ENCODE measurements around the gene TIMM23.
A peak's percentile ranks its signal among the peaks of the same experiment; 100 is the strongest.
"Not testable (repeated sequence)": the region's sequence is repeated elsewhere in the genome, so short reads cannot be mapped to it uniquely, and the experiment has no call there.

TIMM23 gene

GRCh38 chr10:45983538-45984186, 11.4 kb downstream of the TIMM23 start:
- not testable (repeated sequence) for H4K20me1 ChIP-seq (ENCODE audit: insufficient read depth, low read length); H3K27ac ChIP-seq (ENCODE audit: low read length); H3K79me2 ChIP-seq (ENCODE audit: low read length); H3K36me3 ChIP-seq (replicated peaks; ENCODE audit: low read depth, low read length); H3K4me3 ChIP-seq (ENCODE audit: low read length); H3K4me2 ChIP-seq (ENCODE audit: low read length); H3K9me3 ChIP-seq (ENCODE audit: insufficient read depth, low read length); H2AFZ ChIP-seq (ENCODE audit: low read depth, low read length); H3K9ac ChIP-seq (ENCODE audit: low read length); H3K27me3 ChIP-seq (ENCODE audit: low read depth, low read length); H3K4me1 ChIP-seq (ENCODE audit: low read length)
- TF ChIP-seq CTCF (IDR thresholded peaks at IDR 0.05; ENCODE audit: low read depth, low read length): 0 out of 2 replicates have a peak, but pooled peaks have one; percentile 12

- H3K4me2 ChIP-seq (ENCODE audit: low read length); H3K79me2 ChIP-seq (ENCODE audit: low read length); H3K9me3 ChIP-seq (ENCODE audit: insufficient read depth, low read length); H3K4me1 ChIP-seq (ENCODE audit: low read length); H4K20me1 ChIP-seq (ENCODE audit: insufficient read depth, low read length); H3K36me3 ChIP-seq (replicated peaks; ENCODE audit: low read depth, low read length); H3K27me3 ChIP-seq (ENCODE audit: low read depth, low read length); H2AFZ ChIP-seq (ENCODE audit: low read depth, low read length); H3K27ac ChIP-seq (ENCODE audit: low read length); H3K4me3 ChIP-seq (ENCODE audit: low read length); H3K9ac ChIP-seq (ENCODE audit: low read length): not testable (repeated sequence)
Measured at GRCh38 chr10:45984473-45984872, 12.2 kb downstream of the TIMM23 start.

- not testable (repeated sequence) for H3K27ac ChIP-seq (ENCODE audit: low read length); H4K20me1 ChIP-seq (ENCODE audit: insufficient read depth, low read length); H3K79me2 ChIP-seq (ENCODE audit: low read length); H2AFZ ChIP-seq (ENCODE audit: low read depth, low read length); H3K4me3 ChIP-seq (ENCODE audit: low read length); H3K4me2 ChIP-seq (ENCODE audit: low read length); H3K9me3 ChIP-seq (ENCODE audit: insufficient read depth, low read length); H3K4me1 ChIP-seq (ENCODE audit: low read length); H3K9ac ChIP-seq (ENCODE audit: low read length); H3K27me3 ChIP-seq (ENCODE audit: low read depth, low read length); H3K36me3 ChIP-seq (replicated peaks; ENCODE audit: low read depth, low read length)
Measured at GRCh38 chr10:45985590-45985989, 13.3 kb downstream of the TIMM23 start.

GRCh38 chr10:45997557-45997956, 25.3 kb downstream of the TIMM23 start:
- TF ChIP-seq EZH2phosphoT487 (IDR thresholded peaks at IDR 0.05; ENCODE audit: low read depth) (no peak), CTCF (IDR thresholded peaks at IDR 0.05; ENCODE audit: low read depth, low read length) (no peak)
- H3K27me3 ChIP-seq (ENCODE audit: low read depth, low read length): no peaks in the 10 kb centered on the region
- no peak overlapping the region for H3K9ac ChIP-seq (ENCODE audit: low read length)
- no peak overlapping the region for H3K27ac ChIP-seq (ENCODE audit: low read length)
- H3K4me1 ChIP-seq (ENCODE audit: low read length): no peaks in the 10 kb centered on the region
- no peak overlapping the region for H3K4me2 ChIP-seq (ENCODE audit: low read length)
- no peaks in the 10 kb centered on the region for H4K20me1 ChIP-seq (ENCODE audit: insufficient read depth, low read length)
- H3K9me3 ChIP-seq (ENCODE audit: insufficient read depth, low read length): no peaks in the 10 kb centered on the region
- no peak overlapping the region for H3K4me3 ChIP-seq (ENCODE audit: low read length)
- peaks cover 10% of the 10 kb centered on the region for H3K36me3 ChIP-seq (replicated peaks; ENCODE audit: low read depth, low read length)
- H2AFZ ChIP-seq (ENCODE audit: low read depth, low read length): no peak overlapping the region
- 0 out of 2 replicates have a peak, but pooled peaks cover 4% of the 10 kb centered on the region for H3K79me2 ChIP-seq (ENCODE audit: low read length)

- Histone ChIP-seq H3K4me3 (ENCODE audit: low read length) (no peak overlapping the region), H2AFZ (ENCODE audit: low read depth, low read length) (no peak overlapping the region), H3K27me3 (ENCODE audit: low read depth, low read length) (no peaks in the 10 kb centered on the region), H3K9ac (ENCODE audit: low read length) (no peak overlapping the region), H3K36me3 (replicated peaks; ENCODE audit: low read depth, low read length) (peaks cover 10% of the 10 kb centered on the region), H3K4me1 (ENCODE audit: low read length) (no peaks in the 10 kb centered on the region), H3K4me2 (ENCODE audit: low read length) (no peak overlapping the region), H3K27ac (ENCODE audit: low read length) (no peak overlapping the region), H3K79me2 (ENCODE audit: low read length) (0 out of 2 replicates have a peak, but pooled peaks cover 4% of the 10 kb centered on the region), H3K9me3 (ENCODE audit: insufficient read depth, low read length) (no peaks in the 10 kb centered on the region), H4K20me1 (ENCODE audit: insufficient read depth, low read length) (no peaks in the 10 kb centered on the region)
- TF ChIP-seq EZH2phosphoT487 (IDR thresholded peaks at IDR 0.05; ENCODE audit: low read depth): no peak
- no peak for TF ChIP-seq CTCF (IDR thresholded peaks at IDR 0.05; ENCODE audit: low read depth, low read length)
Measured at GRCh38 chr10:45997994-45998763, 25.9 kb downstream of the TIMM23 start.

GRCh38 chr10:45999955-46000354, 27.7 kb downstream of the TIMM23 start:
- H3K9me3 ChIP-seq (ENCODE audit: insufficient read depth, low read length); H3K4me1 ChIP-seq (ENCODE audit: low read length); H3K4me2 ChIP-seq (ENCODE audit: low read length); H3K27ac ChIP-seq (ENCODE audit: low read length); H3K79me2 ChIP-seq (ENCODE audit: low read length); H2AFZ ChIP-seq (ENCODE audit: low read depth, low read length); H4K20me1 ChIP-seq (ENCODE audit: insufficient read depth, low read length); H3K4me3 ChIP-seq (ENCODE audit: low read length); H3K27me3 ChIP-seq (ENCODE audit: low read depth, low read length); H3K9ac ChIP-seq (ENCODE audit: low read length); H3K36me3 ChIP-seq (replicated peaks; ENCODE audit: low read depth, low read length): not testable (repeated sequence)

Measured in OCI-LY3 (cell line).